ENCODE measurements around the gene RBM44.

The RBM44 gene

GRCh38 chr2:237816531-237816930 is 18.0 kb downstream of the RBM44 start:
- no peaks in the 10 kb centered on the region for H3K36me3 ChIP-seq (replicated peaks)
- TF ChIP-seq CTCF (IDR thresholded peaks at IDR 0.05; ENCODE audit: low read depth, low read length, missing control alignments): no peak
- H3K4me3 ChIP-seq (ENCODE audit: low read depth, low read length): no peak overlapping the region
- no peak for DNase-seq
- in situ Hi-C loops (cut with HindIII; ENCODE audit: low pct_ligation_motif_present, low sequenced_read_pairs): no loop called here
- no peaks in the 10 kb centered on the region for H3K27me3 ChIP-seq (replicated peaks)
- no peak overlapping the region for H3K27ac ChIP-seq

- in situ Hi-C loops (cut with HindIII; ENCODE audit: low pct_ligation_motif_present, low sequenced_read_pairs): no loop called here
- peak; percentile 66 for DNase-seq
Observed at GRCh38 chr2:237818066-237818473, 19.5 kb downstream of the RBM44 start.

GRCh38 chr2:237819231-237819630 is 20.7 kb downstream of the RBM44 start:
- Histone ChIP-seq H3K27ac (no peak overlapping the region), H3K27me3 (replicated peaks) (no peaks in the 10 kb centered on the region), H3K4me3 (ENCODE audit: low read depth, low read length) (no peak overlapping the region), H3K36me3 (replicated peaks) (no peaks in the 10 kb centered on the region)
- no peak for DNase-seq
- in situ Hi-C loops (cut with HindIII; ENCODE audit: low pct_ligation_motif_present, low sequenced_read_pairs): no loop called here
- no peak for TF ChIP-seq CTCF (IDR thresholded peaks at IDR 0.05; ENCODE audit: low read depth, low read length, missing control alignments)

More at GRCh38 chr2:237818066-237818473, 19.5 kb downstream of the RBM44 start:
- Histone ChIP-seq H3K4me3 (ENCODE audit: low read depth, low read length) (no peak overlapping the region), H3K27me3 (replicated peaks) (no peaks in the 10 kb centered on the region), H3K36me3 (replicated peaks) (no peaks in the 10 kb centered on the region), H3K27ac (no peak overlapping the region)
- no peak for TF ChIP-seq CTCF (IDR thresholded peaks at IDR 0.05; ENCODE audit: low read depth, low read length, missing control alignments)

GRCh38 chr2:237820421-237820820 is 21.8 kb downstream of the RBM44 start:
- no peaks in the 10 kb centered on the region for H3K27me3 ChIP-seq (replicated peaks)
- in situ Hi-C loops (cut with HindIII; ENCODE audit: low pct_ligation_motif_present, low sequenced_read_pairs): no loop called here
- H3K4me3 ChIP-seq (ENCODE audit: low read depth, low read length): no peak overlapping the region
- DNase-seq: no peak
- TF ChIP-seq CTCF (IDR thresholded peaks at IDR 0.05; ENCODE audit: low read depth, low read length, missing control alignments): no peak
- H3K36me3 ChIP-seq (replicated peaks): no peaks in the 10 kb centered on the region
- H3K27ac ChIP-seq: no peak overlapping the region

GRCh38 chr2:237823544-237823943 is 25.0 kb downstream of the RBM44 start:
- in situ Hi-C loops (cut with HindIII; ENCODE audit: low pct_ligation_motif_present, low sequenced_read_pairs): no loop called here

More at GRCh38 chr2:237823544-237823943, 25.0 kb downstream of the RBM44 start:
- no peak for TF ChIP-seq CTCF (IDR thresholded peaks at IDR 0.05; ENCODE audit: low read depth, low read length, missing control alignments)
- no peaks in the 10 kb centered on the region for H3K36me3 ChIP-seq (replicated peaks)
- H3K4me3 ChIP-seq (ENCODE audit: low read depth, low read length): no peak overlapping the region
- no peak for DNase-seq
- H3K27me3 ChIP-seq (replicated peaks): no peaks in the 10 kb centered on the region
- H3K27ac ChIP-seq: no peak overlapping the region
